Stimulated activated CD8-positive, alpha-beta memory T cell treated with anti-CD3 and anti-CD28 coated beads, Interleukin-7, amount 100 ng/mL, for 4 hours (primary cell): ENCODE results near the gene ANP32D.
"Not testable (repeated sequence)": the region's sequence is repeated elsewhere in the genome, so short reads cannot be mapped to it uniquely, and the experiment has no call there.

ENCODE experiments used
- DNase-seq, 2 donors: peaks; one replicate each; pipeline ENCODE4 v3.0.0-alpha.2; 2020; ENCODE audit warnings: low read depth in 2 of 2

The ANP32D gene

DNA sequence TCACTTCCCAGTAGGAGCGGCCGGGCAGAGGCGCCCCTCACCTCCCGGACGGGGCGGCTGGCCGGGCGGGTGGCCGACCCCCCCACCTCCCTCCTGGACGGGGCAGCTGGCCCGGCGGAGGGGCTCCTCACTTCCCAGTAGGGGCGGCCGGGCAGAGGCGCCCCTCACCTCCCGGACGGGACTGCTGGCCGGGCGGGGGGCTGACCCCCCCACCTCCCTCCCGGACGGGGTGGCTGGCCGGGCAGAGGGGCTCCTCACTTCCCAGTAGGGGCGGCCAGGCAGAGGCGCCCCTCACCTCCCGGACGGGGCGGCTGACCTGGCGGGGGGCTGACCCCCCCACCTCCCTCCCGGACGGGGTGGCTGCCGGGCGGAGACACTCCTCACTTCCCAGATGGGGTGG is 27.9 kb downstream of the ANP32D start:
- not testable (repeated sequence) for DNase-seq

DNA sequence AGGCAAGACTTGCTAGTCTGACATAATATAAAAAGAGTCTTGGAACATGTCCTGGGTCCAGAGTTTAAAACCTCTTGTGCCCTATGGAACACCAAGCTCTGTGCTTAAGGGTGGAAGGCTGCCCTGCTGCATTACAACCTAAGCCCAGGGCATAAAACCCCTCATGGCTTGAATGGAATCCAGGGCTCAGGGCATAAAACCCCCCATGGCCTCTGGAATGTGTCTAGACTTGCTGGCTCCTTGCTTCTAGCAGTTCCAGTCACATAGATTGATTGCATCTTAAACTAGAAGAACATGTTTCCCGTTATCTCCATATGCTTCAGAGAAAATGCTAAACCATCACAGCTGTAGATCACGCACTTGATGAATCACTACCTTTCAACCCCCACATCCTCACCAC is 34.5 kb downstream of the ANP32D start:
- not testable (repeated sequence) for DNase-seq

- DNase-seq = no peak
These were observed 36.6 kb downstream of the ANP32D start for GRCh38 chr12:48508987-48509386.

DNA sequence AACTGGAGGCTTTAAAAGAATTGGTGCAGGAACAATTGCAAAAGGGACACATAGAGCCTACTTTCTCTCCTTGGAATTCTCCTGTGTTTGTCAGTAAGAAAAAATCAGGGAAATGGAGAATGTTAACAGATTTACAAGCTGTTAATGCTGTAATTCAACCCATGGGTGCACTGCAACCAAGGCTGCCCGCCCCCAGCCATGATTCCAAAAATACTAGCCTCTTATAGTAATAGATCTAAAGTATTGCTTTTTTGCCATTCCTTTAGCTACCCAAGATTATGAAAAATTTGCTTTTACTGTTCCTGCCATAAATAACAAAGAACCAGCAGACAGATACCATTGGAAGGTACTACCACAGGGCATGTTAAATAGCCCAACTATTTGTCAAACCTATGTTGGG is 37.8 kb downstream of the ANP32D start:
- DNase-seq = no peak

DNA sequence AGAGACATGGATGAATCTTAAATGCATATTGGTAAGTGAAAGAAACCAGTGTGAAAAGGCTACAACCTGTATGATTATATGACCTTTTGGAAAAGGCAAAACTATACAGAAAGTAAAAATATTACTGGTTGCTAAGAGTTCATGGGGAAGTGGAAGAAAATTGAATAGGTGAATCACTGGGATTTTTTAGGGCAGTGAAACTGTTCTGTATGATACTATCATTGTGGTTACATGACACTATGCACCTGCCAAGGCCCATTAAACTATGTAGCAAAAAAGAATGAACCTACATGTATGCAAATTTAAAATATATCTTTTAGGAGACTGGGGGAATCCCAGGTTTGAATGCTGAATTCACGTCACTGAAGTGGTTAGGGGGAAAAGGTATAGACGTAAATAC is 40.5 kb downstream of the ANP32D start:
- no peak for DNase-seq

- DNase-seq = no peak
These were observed 42.4 kb downstream of the ANP32D start for GRCh38 chr12:48514728-48515127.

DNA sequence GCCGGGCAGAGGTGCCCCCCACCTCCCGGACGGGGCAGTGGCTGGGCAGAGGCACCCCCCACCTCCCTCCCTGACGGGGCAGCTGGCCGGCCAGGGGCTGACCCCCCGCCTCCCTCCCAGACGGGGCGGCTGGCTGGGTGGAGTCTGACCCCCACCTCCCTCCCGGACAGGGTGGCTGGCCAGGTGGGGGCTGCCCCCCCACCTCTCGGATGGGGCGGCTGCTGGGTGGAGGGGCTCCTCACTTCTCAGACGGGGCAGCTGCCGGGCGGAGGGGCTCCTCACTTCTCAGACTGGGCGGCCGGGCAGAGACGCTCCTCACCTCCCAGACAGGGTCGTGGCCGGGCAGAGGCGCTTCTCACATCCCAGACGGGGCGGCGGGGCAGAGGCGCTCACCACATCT is 48.0 kb downstream of the ANP32D start:
- not testable (repeated sequence) for DNase-seq
